ENCODE results near the gene OR2W1.

The OR2W1 gene

GRCh38 chr6:29019629-29020028 lies 25.3 kb downstream of the OR2W1 start:
- DNase-seq (ENCODE audit: low read depth), result no peak
- no peak overlapping the region for H3K4me3 ChIP-seq (ENCODE audit: low read depth, low read length)
- no peak for TF ChIP-seq CTCF (IDR thresholded peaks at IDR 0.05; ENCODE audit: low read depth, low read length, missing control alignments)
- in situ Hi-C loops (cut with HindIII; ENCODE audit: low sequenced_read_pairs), result loop anchor here (10.0 kb wide), 1 partner anchor 175 kb away; no protein-coding TSS in a partner anchor

- in situ Hi-C loops (cut with HindIII; ENCODE audit: low sequenced_read_pairs), result no loop called here
- TF ChIP-seq CTCF (IDR thresholded peaks at IDR 0.05; ENCODE audit: low read depth, low read length, missing control alignments), result no peak
- no peak for DNase-seq (ENCODE audit: low read depth)
- H3K4me3 ChIP-seq (ENCODE audit: low read depth, low read length), result no peak overlapping the region
These were observed 27.6 kb downstream of the OR2W1 start for GRCh38 chr6:29017428-29017802.

- H3K4me3 ChIP-seq (ENCODE audit: low read depth, low read length), result peak overlapping the region; percentile 52
- in situ Hi-C loops (cut with HindIII; ENCODE audit: low sequenced_read_pairs), result no loop called here
- peak; percentile 85 for TF ChIP-seq CTCF (IDR thresholded peaks at IDR 0.05; ENCODE audit: low read depth, low read length, missing control alignments)
- peak; percentile 66 for DNase-seq (ENCODE audit: low read depth)
These were observed 28.2 kb downstream of the OR2W1 start for GRCh38 chr6:29016559-29017427.

DNA sequence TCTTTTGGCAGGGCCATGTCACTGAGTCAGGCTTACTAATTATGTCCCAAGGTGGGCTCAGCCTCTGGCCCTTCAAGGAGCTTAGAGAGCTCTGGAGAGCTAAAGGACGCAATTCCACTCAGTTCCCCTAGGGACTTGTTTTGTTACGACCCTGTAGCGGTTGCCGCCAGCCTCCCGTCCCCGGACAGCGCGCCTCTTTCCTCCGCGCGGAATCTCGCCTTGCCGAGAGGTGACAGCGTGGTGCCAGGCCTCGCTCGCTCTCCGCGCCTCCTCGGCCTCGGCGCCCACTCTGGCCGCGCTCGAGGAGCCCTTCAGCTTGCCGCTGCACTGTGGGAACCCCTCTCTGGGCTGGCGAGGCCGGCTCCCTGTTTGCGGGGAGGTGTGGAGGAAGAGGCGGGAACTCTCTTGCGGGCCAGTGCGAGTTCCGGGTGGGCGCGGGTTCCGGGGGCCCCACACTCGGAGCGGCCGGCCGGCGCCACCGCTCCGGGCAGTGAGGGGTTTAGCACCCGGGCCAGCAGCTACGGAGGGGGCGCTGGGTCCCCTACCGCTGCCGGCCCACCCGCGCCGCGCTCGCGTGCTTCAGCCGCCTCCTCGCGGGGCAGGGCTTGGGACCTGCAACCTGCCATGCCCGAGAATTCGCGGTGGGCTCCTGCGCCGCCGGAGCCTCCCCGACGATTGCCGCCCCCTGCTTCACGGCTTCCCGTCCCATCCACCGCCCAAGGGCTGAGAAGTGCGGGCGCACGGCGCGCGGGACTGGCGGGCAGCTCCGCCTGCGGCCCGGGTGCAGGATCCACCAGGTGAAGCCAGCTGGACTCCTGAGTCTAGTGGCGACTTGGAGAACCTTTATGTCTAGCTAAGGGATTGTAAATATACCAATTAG lies 30.0 kb downstream of the OR2W1 start:
- peak; percentile 13 for DNase-seq (ENCODE audit: low read depth)
- peak overlapping the region; percentile 49 for H3K4me3 ChIP-seq (ENCODE audit: low read depth, low read length)
- TF ChIP-seq CTCF (IDR thresholded peaks at IDR 0.05; ENCODE audit: low read depth, low read length, missing control alignments), result peak; percentile 49
- in situ Hi-C loops (cut with HindIII; ENCODE audit: low sequenced_read_pairs), result no loop called here

- in situ Hi-C loops (cut with HindIII; ENCODE audit: low sequenced_read_pairs), result no loop called here
- peak overlapping the region; percentile 55 for H3K4me3 ChIP-seq (ENCODE audit: low read depth, low read length)
- no peak for TF ChIP-seq CTCF (IDR thresholded peaks at IDR 0.05; ENCODE audit: low read depth, low read length, missing control alignments)
- DNase-seq (ENCODE audit: low read depth), result peak; percentile 28
These were observed 33.7 kb downstream of the OR2W1 start for GRCh38 chr6:29011276-29011734.

GRCh38 chr6:29009358-29009757 lies 35.6 kb downstream of the OR2W1 start:
- no peak overlapping the region for H3K4me3 ChIP-seq (ENCODE audit: low read depth, low read length)
- no peak for DNase-seq (ENCODE audit: low read depth)
- in situ Hi-C loops (cut with HindIII; ENCODE audit: low sequenced_read_pairs), result loop anchor here (10.0 kb wide), 2 partner anchors 75 to 115 kb away; no protein-coding TSS in a partner anchor
- TF ChIP-seq CTCF (IDR thresholded peaks at IDR 0.05; ENCODE audit: low read depth, low read length, missing control alignments), result no peak
